Gastrocnemius medialis (tissue), 4 donors: ENCODE results near the gene MGMT.

Experiments
- CTCF ChIP-seq, 5 experiments: fragments of 450-650 bp in 3 of 5; fragments of 200-600 bp in 2 of 5; sonication (generic) in 2 of 5; IDR thresholded peaks in 4 of 5; conservative IDR thresholded peaks in 1 of 5; 1 replicate in 4 of 5; 2 replicates in 1 of 5; pipeline ENCODE4 v1.5.1; 2016 to 2019; ENCODE audit warnings: antibody characterized with exemption in 5 of 5, mild to moderate bottlenecking in 3 of 5, moderate library complexity in 3 of 5
- POLR2A ChIP-seq, 2 donors: fragments of 450-650 bp; IDR thresholded peaks; one replicate each; pipeline ENCODE4 v1.6.1; 2017; ENCODE audit warnings: antibody characterized with exemption in 2 of 2, mild to moderate bottlenecking in 2 of 2, moderate library complexity in 2 of 2

DNA sequence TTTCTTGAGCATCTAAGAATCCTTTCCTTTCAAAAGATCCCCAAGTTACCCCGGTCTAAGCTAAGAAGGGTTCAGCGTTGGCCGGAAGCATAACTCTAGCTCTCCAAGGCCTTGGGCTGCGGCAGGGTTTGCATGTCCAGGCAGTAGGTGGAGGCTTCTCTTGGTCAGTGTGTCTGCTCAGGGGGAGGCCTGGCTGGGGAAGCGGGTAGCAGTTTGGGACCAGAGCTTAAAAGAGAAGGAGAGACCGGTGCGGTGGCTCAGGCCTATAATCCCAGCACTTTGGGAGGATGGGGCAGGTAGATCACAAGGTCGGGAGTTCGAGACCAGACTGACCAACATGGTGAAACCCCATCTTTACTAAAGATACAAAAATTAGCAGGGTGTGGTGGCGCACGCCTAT lies 226.3 kb downstream of the MGMT start:
- TF ChIP-seq CTCF (IDR thresholded peaks at IDR 0.05 in 4 of 5, conservative IDR thresholded peaks at IDR 0.05 in 1 of 5): no peak
- no peak for TF ChIP-seq POLR2A (IDR thresholded peaks at IDR 0.05)
